HCT116 (cell line): ENCODE results near the gene GABBR1. TPM values are rescaled to one million over a fixed set of nuclear protein-coding genes. Genes with fewer than 3 reads are reported as not detected.

Experiments used
- ATAC-seq: fragments of 200-7000 bp; cut with Tn5 transposase; 2 replicates; pipeline ENCODE4 v1.9.1; 2020; ENCODE audit warnings: mild to moderate bottlenecking, moderate library complexity
- BruUV-seq: library from RNA; stranded (reverse); fragments of 400-500 nt; replicated peaks from 2 replicates; lab custom pipeline; 2021; lab: Mats Ljungman, UMichigan
- CTCF ChIA-PET: fragments of 300-600 bp; sonication (Branson Sonifier 250); formaldehyde crosslinking; loops from one replicate; lab custom pipeline; 2021; ENCODE audit warnings: antibody characterized with exemption; lab: Charles Lee
- POLR2A ChIA-PET: fragments of 300-600, 350-600 bp; sonication (Branson Sonifier 250); formaldehyde crosslinking; loops from one replicate; lab custom pipeline; 2021; ENCODE audit warnings: antibody characterized with exemption; lab: Charles Lee
- RAD21 ChIA-PET, 2 experiments: fragments of 300-600 bp; sonication (Branson Sonifier 250); formaldehyde crosslinking; loops; one replicate each; lab custom pipeline; 2023; ENCODE audit warnings: low total read pairs in 2 of 2; ENCODE audit not compliant: uncharacterized antibody in 2 of 2, unreplicated experiment in 2 of 2, low non-redundant PET in 1 of 2; lab: Charles Lee
- DNase-seq: peaks from one replicate; pipeline ENCODE4 v3.0.0-alpha.2; 2010; ENCODE audit warnings: low read depth, low spot score
- H2AFZ ChIP-seq: fragments of 200-600 bp; shearing (Covaris generic), sonication (generic); 2 replicates; pipeline ENCODE4 v1.6.1; 2017; ENCODE audit warnings: low read depth, mixed run types, mixed read lengths, antibody characterized with exemption, low read length; ENCODE audit not compliant: poor library complexity, severe bottlenecking
- H3K27ac ChIP-seq: 2 replicates; pipeline ENCODE4 v1.5.1; 2012; ENCODE audit warnings: low read depth, low read length
- H3K27me3 ChIP-seq: fragments of 200-600 bp; sonication (generic); 2 replicates; pipeline ENCODE4 v1.6.1; 2016; ENCODE audit warnings: mixed run types, low read length, mixed read lengths; ENCODE audit not compliant: insufficient read depth
- H3K36me3 ChIP-seq, 2 experiments: fragments of 200-500 bp in 1 of 2; fragments of 200-600 bp in 1 of 2; sonication (Bioruptor generic) in 1 of 2; sonication (generic) in 1 of 2; 2 replicates each; pipeline versions ENCODE4 v1.5.1 to v1.6.1; 2014 to 2016; ENCODE audit warnings: low read length in 2 of 2, inconsistent platforms in 1 of 2, mixed read lengths in 1 of 2, mixed run types in 1 of 2; ENCODE audit not compliant: insufficient read depth in 2 of 2, control insufficient read depth in 1 of 2
- H3K4me1 ChIP-seq, 2 experiments: fragments of 200-600 bp in 1 of 2; sonication (generic) in 1 of 2; 2 replicates each; pipeline versions ENCODE4 v1.5.1 to v1.6.1; 2012 to 2017; ENCODE audit warnings: low read length in 2 of 2, inconsistent platforms in 1 of 2, mild to moderate bottlenecking in 1 of 2, mixed read lengths in 1 of 2, mixed run types in 1 of 2, moderate library complexity in 1 of 2; ENCODE audit not compliant: insufficient read depth in 2 of 2, control insufficient read depth in 1 of 2
- H3K4me2 ChIP-seq: fragments of 200-600 bp; sonication (generic); 2 replicates; pipeline ENCODE4 v1.6.1; 2017; ENCODE audit warnings: mixed run types, low read length, mixed read lengths
- H3K4me3 ChIP-seq, 2 experiments: fragments of 200-600 bp in 1 of 2; sonication (generic) in 1 of 2; replicated peaks in 1 of 2; 2 replicates each; pipeline ENCODE4 v1.5.1; 2011 to 2016; ENCODE audit warnings: low read length in 2 of 2, control low read depth in 1 of 2, low read depth in 1 of 2, mild to moderate bottlenecking in 1 of 2, mixed read lengths in 1 of 2, mixed run types in 1 of 2
- H3K79me2 ChIP-seq: fragments of 200-600 bp; sonication (generic); 2 replicates; pipeline ENCODE4 v1.6.1; 2017; ENCODE audit warnings: mild to moderate bottlenecking, mixed run types, low read length, moderate library complexity, mixed read lengths; ENCODE audit not compliant: insufficient read depth
- H3K9ac ChIP-seq: fragments of 200-600 bp; sonication (generic); 2 replicates; pipeline ENCODE4 v1.6.1; 2016; ENCODE audit warnings: low read length, mixed read lengths
- H3K9me2 ChIP-seq: fragments of 200-600 bp; sonication (generic), shearing (Covaris generic); 2 replicates; pipeline ENCODE4 v1.6.1; 2017; ENCODE audit warnings: mixed run types, mild to moderate bottlenecking, moderate library complexity; ENCODE audit not compliant: insufficient read depth
- H3K9me3 ChIP-seq, 2 experiments: fragments of 200-500 bp in 1 of 2; fragments of 200-600 bp in 1 of 2; sonication (Bioruptor generic) in 1 of 2; sonication (generic) in 1 of 2; 2 replicates each; pipeline ENCODE4 v1.6.1; 2014 to 2017; ENCODE audit warnings: low read length in 2 of 2, mixed read lengths in 2 of 2, inconsistent platforms in 1 of 2, low read depth in 1 of 2, mild to moderate bottlenecking in 1 of 2, mixed run types in 1 of 2, moderate library complexity in 1 of 2; ENCODE audit not compliant: control insufficient read depth in 1 of 2, insufficient read depth in 1 of 2
- H4K20me1 ChIP-seq: fragments of 200-600 bp; sonication (generic), shearing (Covaris generic); 2 replicates; pipeline ENCODE4 v1.6.1; 2017; ENCODE audit warnings: mixed run types, mild to moderate bottlenecking, moderate library complexity; ENCODE audit not compliant: insufficient read depth
- CEBPB ChIP-seq: IDR thresholded peaks from 2 replicates; pipeline ENCODE4 v1.6.1; 2012; ENCODE audit warnings: low read depth
- EZH2 ChIP-seq: fragments of 200-600 bp; sonication (generic); IDR thresholded peaks from 2 replicates; pipeline ENCODE4 v1.6.1; 2017; ENCODE audit warnings: antibody characterized with exemption, mixed run types
- POLR2A ChIP-seq: IDR thresholded peaks from 2 replicates; pipeline ENCODE4 v1.7.0; 2011; ENCODE audit warnings: borderline replicate concordance; ENCODE audit not compliant: insufficient read depth, insufficient read length; ENCODE audit errors: extremely low read depth
- REST ChIP-seq: IDR thresholded peaks from 2 replicates; pipeline ENCODE4 v1.6.1; 2012; ENCODE audit warnings: low read depth
- SRF ChIP-seq: IDR thresholded peaks from 2 replicates; pipeline ENCODE4 v1.6.1; 2012; ENCODE audit warnings: low read depth
- ZBTB33 ChIP-seq: IDR thresholded peaks from 2 replicates; pipeline ENCODE4 v1.6.1; 2011; ENCODE audit warnings: mild to moderate bottlenecking, low read length, moderate library complexity; ENCODE audit not compliant: insufficient replicate concordance; ENCODE audit errors: extremely low read depth
- intact Hi-C: fragments of 100-400 bp; cut with micrococcal nuclease; formaldehyde crosslinking; loops from 2 replicates; pipeline ENCODE4 v1.10.0; 2022
- total RNA-seq: library from RNA; stranded (reverse); gene quantifications from one replicate; pipeline ENCODE4 v1.2.1, GENCODE V29; 2021; ENCODE audit not compliant: unreplicated experiment

Gene GABBR1
- total RNA-seq, 1 experiment from 2014 or later, result 43.4 TPM

DNA sequence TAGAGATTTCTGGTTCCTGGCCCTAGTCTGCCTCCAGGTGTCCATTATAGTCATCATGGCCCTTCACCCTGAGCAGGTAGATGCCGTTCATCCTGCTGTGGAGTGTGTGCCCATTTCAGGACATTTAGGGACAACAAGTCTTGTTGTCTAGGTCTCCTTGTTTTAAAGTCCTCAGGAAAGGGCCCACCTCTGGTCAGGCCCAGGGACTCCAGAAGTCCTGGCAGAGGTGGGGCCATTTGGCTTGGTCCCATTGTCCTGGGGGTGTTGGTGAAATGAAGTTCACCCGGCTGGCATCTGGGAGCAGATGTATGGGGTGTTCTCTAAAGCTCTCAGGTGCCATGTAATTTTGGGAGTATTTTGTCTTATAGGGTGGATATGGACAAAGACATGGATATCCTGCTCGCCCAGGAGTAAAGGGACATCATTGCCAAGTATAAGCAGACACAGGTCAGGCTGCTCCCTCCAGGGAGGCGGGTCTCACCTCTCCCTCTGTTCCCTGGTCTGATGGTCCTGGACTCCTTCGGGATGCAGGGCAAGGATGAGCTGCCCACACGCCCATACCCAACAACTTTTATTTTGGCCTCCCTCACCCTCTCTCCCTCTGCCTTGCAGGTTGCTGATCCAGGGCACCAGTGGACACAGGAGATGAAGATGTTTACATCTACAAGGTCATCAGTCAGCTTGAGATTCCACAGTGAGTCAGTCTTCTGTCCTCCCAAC lies 113.5 kb downstream of the GABBR1 start:
- ChIA-PET RAD21 (no interaction called here), CTCF (no interaction called here), POLR2A (no interaction called here)
- Histone ChIP-seq H3K79me2 (no peaks in the 10 kb centered on the region), H4K20me1 (no peaks in the 10 kb centered on the region), H3K4me2 (no peak overlapping the region), H3K9me2 (no peaks in the 10 kb centered on the region), H3K4me1 (peaks cover 5 to 8% of the 10 kb centered on the region in 2 experiments; a peak in 3 of 4 replicates), H3K9ac (no peak overlapping the region), H3K27ac (no peak overlapping the region), H3K9me3 (no peaks in the 10 kb centered on the region), H3K27me3 (no peaks in the 10 kb centered on the region), H3K36me3 (no peaks in the 10 kb centered on the region), H3K4me3 (no peak overlapping the region), H2AFZ (no peak overlapping the region)
- TF ChIP-seq EZH2, result no peak
- TF ChIP-seq REST, result no peak
- DNase-seq, result no peak
- intact Hi-C loops, result no loop called here
- no TSS peak for BruUV-seq
- no peak for ATAC-seq

DNA sequence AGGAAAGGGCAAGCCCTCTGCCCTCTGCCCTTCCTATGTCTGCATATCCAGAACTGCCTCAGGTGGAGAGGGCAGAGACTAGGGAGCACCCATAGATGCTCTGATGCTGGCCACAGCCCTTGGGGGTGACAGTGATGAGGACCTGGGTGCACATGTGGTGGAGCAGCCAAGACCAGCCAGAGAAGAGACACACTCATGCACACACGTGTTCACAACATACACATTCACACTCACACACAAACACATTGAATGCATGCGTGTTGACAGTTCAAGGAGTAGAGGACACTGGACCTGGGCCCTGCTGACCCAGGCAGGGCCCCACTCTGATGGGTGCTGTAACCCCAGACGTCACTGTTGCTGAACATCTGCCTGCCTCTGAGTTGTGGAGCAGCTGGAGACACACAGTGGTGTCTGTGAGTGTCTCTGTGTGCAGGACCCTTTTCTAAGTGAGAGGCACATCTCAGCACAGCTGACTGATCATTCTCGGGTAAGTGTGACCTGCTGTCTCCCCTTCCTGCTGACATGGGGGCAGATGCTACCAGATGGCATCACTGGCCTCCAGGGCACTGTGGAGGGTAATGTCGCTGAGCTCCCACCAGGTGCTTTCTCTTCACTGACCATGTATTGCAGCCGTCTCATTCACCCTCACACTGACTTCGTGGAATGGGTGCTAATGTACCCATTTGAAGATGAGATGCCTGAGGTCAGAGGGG lies 115.1 kb downstream of the GABBR1 start:
- ChIA-PET RAD21 (no interaction called here), CTCF (no interaction called here), POLR2A (no interaction called here)
- H3K4me3 ChIP-seq, result no peak overlapping the region
- no peaks in the 10 kb centered on the region for H3K36me3 ChIP-seq
- H3K9ac ChIP-seq, result no peak overlapping the region
- H3K27ac ChIP-seq, result no peak overlapping the region
- no peak overlapping the region for H3K4me2 ChIP-seq
- no peaks in the 10 kb centered on the region for H4K20me1 ChIP-seq
- intact Hi-C loops, result no loop called here
- H3K27me3 ChIP-seq, result no peaks in the 10 kb centered on the region
- ATAC-seq (no peak), DNase-seq (no peak)
- H3K4me1 ChIP-seq, result peaks cover 5 to 8% of the 10 kb centered on the region in 2 experiments; a peak in 3 of 4 replicates
- no peaks in the 10 kb centered on the region for H3K9me3 ChIP-seq
- no TSS peak for BruUV-seq
- TF ChIP-seq POLR2A (no peak), SRF (no peak), CEBPB (no peak), EZH2 (no peak), ZBTB33 (no peak)
- H3K79me2 ChIP-seq, result no peaks in the 10 kb centered on the region
- no peak overlapping the region for H2AFZ ChIP-seq
- no peaks in the 10 kb centered on the region for H3K9me2 ChIP-seq
